ENCODE results near the gene CDHR3. TPM values are rescaled to one million over a fixed set of nuclear protein-coding genes. Genes with fewer than 3 reads are reported as not detected.
A peak's percentile ranks its signal among the peaks of the same experiment; 100 is the strongest.

The CDHR3 gene, protein sequence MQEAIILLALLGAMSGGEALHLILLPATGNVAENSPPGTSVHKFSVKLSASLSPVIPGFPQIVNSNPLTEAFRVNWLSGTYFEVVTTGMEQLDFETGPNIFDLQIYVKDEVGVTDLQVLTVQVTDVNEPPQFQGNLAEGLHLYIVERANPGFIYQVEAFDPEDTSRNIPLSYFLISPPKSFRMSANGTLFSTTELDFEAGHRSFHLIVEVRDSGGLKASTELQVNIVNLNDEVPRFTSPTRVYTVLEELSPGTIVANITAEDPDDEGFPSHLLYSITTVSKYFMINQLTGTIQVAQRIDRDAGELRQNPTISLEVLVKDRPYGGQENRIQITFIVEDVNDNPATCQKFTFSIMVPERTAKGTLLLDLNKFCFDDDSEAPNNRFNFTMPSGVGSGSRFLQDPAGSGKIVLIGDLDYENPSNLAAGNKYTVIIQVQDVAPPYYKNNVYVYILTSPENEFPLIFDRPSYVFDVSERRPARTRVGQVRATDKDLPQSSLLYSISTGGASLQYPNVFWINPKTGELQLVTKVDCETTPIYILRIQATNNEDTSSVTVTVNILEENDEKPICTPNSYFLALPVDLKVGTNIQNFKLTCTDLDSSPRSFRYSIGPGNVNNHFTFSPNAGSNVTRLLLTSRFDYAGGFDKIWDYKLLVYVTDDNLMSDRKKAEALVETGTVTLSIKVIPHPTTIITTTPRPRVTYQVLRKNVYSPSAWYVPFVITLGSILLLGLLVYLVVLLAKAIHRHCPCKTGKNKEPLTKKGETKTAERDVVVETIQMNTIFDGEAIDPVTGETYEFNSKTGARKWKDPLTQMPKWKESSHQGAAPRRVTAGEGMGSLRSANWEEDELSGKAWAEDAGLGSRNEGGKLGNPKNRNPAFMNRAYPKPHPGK
- total RNA-seq (10 to 100 TPM in 1 of 2 donors, 1 to 10 TPM in 1; 5.8 to 13.9 TPM), total RNA-seq (15.5 to 24.3 reads per million in 2 donors)

DNA sequence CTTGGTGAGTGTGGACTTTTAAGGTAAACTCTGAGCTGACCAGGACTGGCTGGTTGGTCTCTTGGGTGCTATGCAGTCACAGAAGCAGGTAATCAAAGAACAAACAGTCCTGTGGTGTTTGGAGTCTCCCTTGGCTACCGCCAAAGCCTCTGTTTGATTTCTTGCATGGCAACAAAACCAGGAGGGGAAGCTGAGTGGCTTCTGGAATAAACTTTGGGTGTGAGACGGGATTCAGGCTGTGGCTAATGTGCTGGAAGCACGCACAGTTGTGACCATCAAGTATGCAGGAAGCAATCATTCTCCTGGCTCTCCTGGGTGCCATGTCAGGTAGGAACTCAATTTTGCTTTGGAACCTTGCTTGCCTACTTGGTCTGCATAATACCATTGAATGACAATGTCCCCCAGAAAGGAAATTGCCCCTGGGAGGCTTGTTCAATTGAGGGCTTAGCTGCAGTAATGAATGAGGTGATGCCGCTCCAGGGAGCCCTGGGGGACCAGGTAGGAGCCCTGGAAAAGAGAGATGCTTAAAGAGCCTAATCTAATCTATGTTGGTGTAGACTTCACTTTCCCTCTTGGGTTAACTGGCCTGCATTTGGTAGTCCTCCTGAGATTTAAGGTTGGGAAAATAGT, at the start of gene CDHR3:
CDHR3 (plus strand) TSS at position 227 of the 630 bp plus-strand sequence; CDS start at position 282, 55 bp downstream.
- H3K27ac Mint-ChIP-seq = no peak within 1 kb of the TSS
- peaks cover 9% of the 10 kb centered on the region for H3K27me3 Mint-ChIP-seq
- no peaks in the 10 kb centered on the region for H3K4me1 Mint-ChIP-seq
- H3K4me3 Mint-ChIP-seq = no peak within 1 kb of the TSS
- DNase-seq (no peak), ATAC-seq (no peak)
- H3K9me3 ChIP-seq (ENCODE audit: control insufficient read depth, low read length, poor library complexity, severe bottlenecking) = no peaks in the 10 kb centered on the region
- no peaks in the 10 kb centered on the region for H3K36me3 Mint-ChIP-seq (ENCODE audit: low read depth)

DNA sequence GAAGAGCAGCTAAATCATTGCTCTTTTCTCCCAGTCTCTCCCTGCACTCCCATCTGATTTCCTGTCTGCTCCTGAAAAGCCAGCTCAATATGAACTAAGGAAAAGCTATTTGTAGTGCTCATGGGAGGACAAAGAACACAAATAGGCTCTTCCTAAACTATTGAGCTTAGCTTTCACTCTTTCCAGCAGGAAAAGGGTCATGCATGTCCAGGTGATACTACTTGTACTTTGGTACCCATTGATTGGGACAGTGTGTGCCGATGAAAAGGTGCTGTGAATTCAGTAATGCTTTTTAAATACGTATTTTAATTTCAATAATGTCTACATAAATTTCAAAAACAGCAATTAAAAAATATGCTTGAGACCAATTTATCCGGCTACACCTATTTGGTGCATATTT, 49.1 kb upstream of the CDHR3 start:
- DNase-seq (no peak), ATAC-seq (no peak)
- no peaks in the 10 kb centered on the region for H3K9me3 ChIP-seq (ENCODE audit: control insufficient read depth, low read length, poor library complexity, severe bottlenecking)
- Mint-ChIP-seq H3K4me1 (no peaks in the 10 kb centered on the region), H3K4me3 (no peak overlapping the region), H3K27me3 (no peaks in the 10 kb centered on the region), H3K36me3 (ENCODE audit: low read depth) (peaks cover 11% of the 10 kb centered on the region), H3K27ac (no peak overlapping the region)

DNA sequence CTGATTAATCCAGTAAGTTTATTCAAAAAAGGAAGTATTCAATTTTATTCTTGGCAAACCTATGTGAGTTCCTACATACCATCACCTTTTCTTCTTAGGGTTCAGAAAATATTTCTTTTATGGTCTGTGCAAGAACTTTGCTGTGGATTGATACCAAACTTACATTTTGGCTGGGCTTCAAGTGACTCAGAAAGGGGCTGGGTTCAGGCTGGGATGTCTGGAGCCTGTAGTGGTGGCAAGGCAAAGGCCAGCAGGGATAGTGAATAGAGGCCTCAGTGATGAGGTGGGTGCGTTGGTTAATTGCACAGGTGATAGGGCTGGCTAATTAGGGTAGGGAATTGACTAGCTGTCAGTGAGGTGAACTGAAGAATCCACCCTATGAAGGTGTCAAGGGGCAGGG, 46.5 kb upstream of the CDHR3 start:
- no peak overlapping the region for H3K27ac Mint-ChIP-seq
- H3K9me3 ChIP-seq (ENCODE audit: control insufficient read depth, low read length, poor library complexity, severe bottlenecking) = no peaks in the 10 kb centered on the region
- H3K4me3 Mint-ChIP-seq = no peak overlapping the region
- no peaks in the 10 kb centered on the region for H3K27me3 Mint-ChIP-seq
- peaks cover 8% of the 10 kb centered on the region for H3K36me3 Mint-ChIP-seq (ENCODE audit: low read depth)
- no peaks in the 10 kb centered on the region for H3K4me1 Mint-ChIP-seq
- ATAC-seq (no peak), DNase-seq (no peak)

DNA sequence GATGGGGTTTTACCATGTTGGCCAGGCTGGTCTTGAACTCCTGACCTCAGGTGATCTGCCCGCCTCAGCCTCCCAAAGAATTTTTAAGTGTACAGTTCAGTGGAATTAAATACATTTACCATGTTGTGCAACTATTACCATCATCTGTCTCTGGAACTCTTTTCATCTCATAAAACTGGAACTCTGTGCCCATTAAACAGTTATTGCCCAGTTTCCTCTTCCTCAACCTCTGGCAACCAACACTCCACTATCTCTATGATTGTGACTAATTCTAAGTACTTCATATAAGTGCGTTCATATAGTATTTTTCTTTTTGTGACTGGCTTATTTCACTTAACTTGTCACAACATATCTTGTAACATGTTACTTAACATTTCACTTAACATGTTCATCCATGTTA, 45.4 kb upstream of the CDHR3 start:
- no peak for ATAC-seq
- H3K4me1 Mint-ChIP-seq = no peaks in the 10 kb centered on the region
- no peak overlapping the region for H3K27ac Mint-ChIP-seq
- H3K36me3 Mint-ChIP-seq (ENCODE audit: low read depth) = peaks cover 8% of the 10 kb centered on the region
- no peak for DNase-seq
- H3K4me3 Mint-ChIP-seq = no peak overlapping the region
- no peaks in the 10 kb centered on the region for H3K27me3 Mint-ChIP-seq
- no peaks in the 10 kb centered on the region for H3K9me3 ChIP-seq (ENCODE audit: control insufficient read depth, low read length, poor library complexity, severe bottlenecking)

DNA sequence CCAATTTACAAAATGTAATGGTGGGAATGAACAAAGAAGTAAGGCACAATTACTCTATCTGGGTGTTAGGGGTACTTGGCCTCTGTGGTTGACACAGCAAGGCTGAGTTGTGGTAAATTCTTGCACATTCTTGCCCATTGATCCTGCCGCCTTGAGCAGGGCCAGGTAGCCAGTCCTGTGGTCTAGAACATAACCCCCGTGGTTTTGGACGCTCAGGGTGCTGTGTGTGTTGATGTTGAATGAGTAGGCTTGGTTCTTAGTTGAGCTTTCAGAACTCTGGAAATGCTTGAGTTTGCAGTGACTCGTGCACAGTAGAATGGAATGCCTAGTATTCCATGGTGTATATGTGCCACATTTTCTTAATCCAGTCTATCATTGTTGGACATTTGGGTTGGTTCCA, 42.3 kb upstream of the CDHR3 start:
- H3K9me3 ChIP-seq (ENCODE audit: control insufficient read depth, low read length, poor library complexity, severe bottlenecking) = no peaks in the 10 kb centered on the region
- Mint-ChIP-seq H3K27me3 (no peaks in the 10 kb centered on the region), H3K36me3 (ENCODE audit: low read depth) (peaks cover 6% of the 10 kb centered on the region), H3K4me3 (no peak overlapping the region), H3K4me1 (peaks cover 8% of the 10 kb centered on the region), H3K27ac (no peak overlapping the region)
- ATAC-seq (no peak), DNase-seq (no peak)

DNA sequence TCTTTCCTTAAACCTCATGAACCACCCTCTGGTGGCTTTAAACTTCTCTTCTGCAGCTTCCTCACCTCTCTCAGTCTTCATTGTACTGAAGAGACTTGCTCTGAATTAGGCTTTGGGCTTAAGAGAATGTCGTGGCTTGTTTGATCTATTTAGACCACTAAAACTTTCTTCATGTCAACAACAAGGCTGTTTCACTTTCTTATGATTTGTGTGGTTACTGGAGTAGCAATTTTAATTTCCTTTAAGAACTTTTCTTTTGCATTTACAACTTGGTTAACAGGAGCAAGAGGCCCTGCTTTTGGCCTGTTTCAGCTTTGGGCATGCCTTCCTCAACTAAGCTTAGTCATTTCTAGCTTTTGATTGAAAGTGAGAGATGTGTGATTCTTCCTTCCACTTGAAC, 38.1 kb upstream of the CDHR3 start:
- ATAC-seq (peak; percentile 86), DNase-seq (no peak)
- H3K27ac Mint-ChIP-seq = peak overlapping the region; percentile 56
- no peak overlapping the region for H3K4me3 Mint-ChIP-seq
- H3K36me3 Mint-ChIP-seq (ENCODE audit: low read depth) = peaks cover 2% of the 10 kb centered on the region
- H3K4me1 Mint-ChIP-seq = peaks cover 11% of the 10 kb centered on the region
- no peaks in the 10 kb centered on the region for H3K9me3 ChIP-seq (ENCODE audit: control insufficient read depth, low read length, poor library complexity, severe bottlenecking)
- H3K27me3 Mint-ChIP-seq = no peaks in the 10 kb centered on the region

DNA sequence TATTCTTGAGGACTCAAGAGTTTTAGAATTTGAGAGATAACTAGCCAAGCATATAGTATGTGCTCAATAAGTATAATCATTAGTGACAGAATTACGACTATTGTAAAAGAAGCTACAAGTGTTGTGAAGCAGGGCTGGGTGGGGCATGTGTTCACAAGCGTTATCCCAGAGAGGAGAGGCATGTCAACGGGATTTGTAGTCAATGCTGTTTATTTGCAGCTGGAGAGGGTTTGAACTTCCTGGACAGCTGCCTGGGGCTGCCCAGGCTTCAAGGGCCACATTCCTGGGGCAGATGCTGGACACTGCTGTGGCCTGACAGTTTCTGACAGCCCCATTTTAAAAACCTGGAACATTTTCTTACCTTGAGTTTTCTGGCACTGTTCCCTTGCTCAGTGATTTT, 36.9 kb upstream of the CDHR3 start:
- peaks cover 12% of the 10 kb centered on the region for H3K4me1 Mint-ChIP-seq
- H3K36me3 Mint-ChIP-seq (ENCODE audit: low read depth) = peaks cover 2% of the 10 kb centered on the region
- DNase-seq (no peak), ATAC-seq (no peak)
- no peak overlapping the region for H3K27ac Mint-ChIP-seq
- H3K4me3 Mint-ChIP-seq = no peak overlapping the region
- no peaks in the 10 kb centered on the region for H3K9me3 ChIP-seq (ENCODE audit: control insufficient read depth, low read length, poor library complexity, severe bottlenecking)
- no peaks in the 10 kb centered on the region for H3K27me3 Mint-ChIP-seq

DNA sequence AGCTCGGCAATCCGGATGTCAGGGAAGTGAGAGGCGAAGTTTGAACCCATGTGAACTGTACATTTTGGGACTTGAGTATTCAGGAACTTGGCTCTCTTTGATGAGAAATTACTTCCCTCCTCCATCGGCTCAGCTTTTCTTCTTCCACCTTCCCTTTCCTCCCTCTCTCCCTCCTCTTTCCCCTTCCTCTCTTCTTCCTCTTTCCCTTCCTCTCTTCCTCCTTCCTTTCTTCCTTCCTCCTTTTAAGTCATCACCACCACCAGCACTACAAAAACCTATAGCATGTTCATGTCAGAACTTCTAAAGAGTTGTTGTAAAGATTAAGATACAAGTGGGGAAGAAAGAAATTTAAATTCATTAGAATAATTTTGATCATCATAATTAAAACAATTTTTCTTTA, 31.9 kb upstream of the CDHR3 start:
- Mint-ChIP-seq H3K36me3 (ENCODE audit: low read depth) (peaks cover 4% of the 10 kb centered on the region), H3K4me3 (no peak overlapping the region), H3K27ac (no peak overlapping the region), H3K27me3 (no peaks in the 10 kb centered on the region), H3K4me1 (peaks cover 10% of the 10 kb centered on the region)
- ATAC-seq = no peak
- no peaks in the 10 kb centered on the region for H3K9me3 ChIP-seq (ENCODE audit: control insufficient read depth, low read length, poor library complexity, severe bottlenecking)
- DNase-seq = no peak

DNA sequence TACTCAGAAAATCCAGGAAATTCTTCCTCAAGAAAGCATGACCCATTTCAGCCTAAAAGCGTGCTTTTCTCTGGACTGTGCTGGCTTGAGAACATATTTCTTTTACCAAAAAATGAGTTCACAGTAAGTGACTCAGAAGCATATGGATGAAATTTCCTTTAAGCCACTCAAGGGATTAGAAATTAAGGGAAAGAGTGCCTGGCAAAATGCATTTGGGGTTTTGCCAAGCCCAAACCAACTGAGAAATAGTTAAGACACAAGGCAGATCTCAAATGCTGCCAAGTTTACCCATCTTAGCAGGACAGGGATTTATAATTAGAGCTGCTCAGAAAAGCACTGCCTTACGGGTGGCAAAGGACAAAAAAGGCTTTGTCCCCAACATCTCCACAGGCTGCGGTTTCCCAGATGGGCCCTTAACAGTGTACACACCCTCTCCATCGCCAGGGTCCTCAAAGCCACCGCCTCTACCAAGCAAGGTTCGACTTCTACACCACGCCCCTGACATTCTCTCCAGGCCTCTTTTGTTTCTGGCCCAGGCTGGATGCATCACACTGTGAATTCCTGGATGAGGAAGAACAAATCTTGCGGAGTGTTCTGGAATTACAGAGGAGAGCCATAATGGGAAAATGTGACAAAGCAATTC, 30.1 kb upstream of the CDHR3 start:
- peaks cover 10% of the 10 kb centered on the region for H3K4me1 Mint-ChIP-seq
- H3K4me3 Mint-ChIP-seq = no peak overlapping the region
- no peaks in the 10 kb centered on the region for H3K9me3 ChIP-seq (ENCODE audit: control insufficient read depth, low read length, poor library complexity, severe bottlenecking)
- H3K27ac Mint-ChIP-seq = no peak overlapping the region
- peaks cover 4% of the 10 kb centered on the region for H3K36me3 Mint-ChIP-seq (ENCODE audit: low read depth)
- DNase-seq = no peak
- H3K27me3 Mint-ChIP-seq = no peaks in the 10 kb centered on the region
- ATAC-seq = no peak

DNA sequence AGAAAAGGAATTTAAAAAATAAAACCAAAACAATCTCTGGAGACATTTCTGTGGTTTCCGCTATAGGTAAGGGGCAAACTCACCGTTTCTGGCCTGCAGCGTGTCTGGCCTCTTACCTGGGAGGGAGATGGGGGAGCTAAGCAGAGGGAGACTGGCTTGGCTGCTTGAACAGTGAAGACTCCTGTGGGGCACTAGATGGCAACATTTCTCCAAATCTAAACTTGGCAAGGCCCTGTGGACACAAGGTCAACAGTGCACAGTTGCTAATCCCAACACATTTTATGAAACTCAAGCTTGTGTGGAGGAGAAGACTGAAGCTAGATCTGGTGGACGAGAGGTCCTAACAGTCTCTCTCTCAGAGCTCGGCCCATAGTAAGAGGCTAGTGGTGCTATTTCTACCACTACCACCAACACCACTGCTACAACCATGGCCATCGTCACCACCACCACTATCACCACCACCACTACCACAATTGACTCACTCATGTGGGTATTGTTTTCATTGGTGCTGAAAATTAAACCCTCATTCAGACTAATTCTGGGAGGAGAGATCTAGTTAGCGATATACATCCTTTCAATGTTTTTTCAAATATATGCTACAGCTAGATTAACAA, 28.4 kb upstream of the CDHR3 start:
- Mint-ChIP-seq H3K27ac (no peak overlapping the region), H3K4me3 (no peak overlapping the region), H3K36me3 (ENCODE audit: low read depth) (peaks cover 5% of the 10 kb centered on the region), H3K4me1 (peaks cover 10% of the 10 kb centered on the region), H3K27me3 (no peaks in the 10 kb centered on the region)
- no peaks in the 10 kb centered on the region for H3K9me3 ChIP-seq (ENCODE audit: control insufficient read depth, low read length, poor library complexity, severe bottlenecking)
- no peak for DNase-seq
- no peak for ATAC-seq

DNA sequence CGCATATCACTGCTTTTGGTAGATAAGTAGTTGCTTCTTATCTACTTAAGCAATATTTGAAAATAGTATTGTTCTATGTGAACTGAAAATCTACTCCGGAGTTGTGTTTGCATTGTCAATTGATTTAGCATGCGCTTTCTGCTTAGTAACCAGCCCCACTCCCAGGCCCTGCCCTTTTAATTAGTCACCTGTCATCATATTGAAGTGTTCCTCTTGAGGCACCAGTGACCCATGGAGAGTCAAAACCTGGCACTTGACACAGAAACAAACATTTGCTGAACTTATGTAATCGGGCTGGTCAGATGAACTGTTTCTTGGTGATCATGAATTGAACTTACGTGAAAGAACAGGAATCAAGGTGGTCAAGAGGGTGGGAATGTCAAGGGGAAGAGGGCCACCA, 27.8 kb upstream of the CDHR3 start:
- no peak overlapping the region for H3K27ac Mint-ChIP-seq
- H3K27me3 Mint-ChIP-seq = no peaks in the 10 kb centered on the region
- peaks cover 10% of the 10 kb centered on the region for H3K4me1 Mint-ChIP-seq
- H3K4me3 Mint-ChIP-seq = no peak overlapping the region
- ATAC-seq (no peak), DNase-seq (no peak)
- H3K9me3 ChIP-seq (ENCODE audit: control insufficient read depth, low read length, poor library complexity, severe bottlenecking) = no peaks in the 10 kb centered on the region
- H3K36me3 Mint-ChIP-seq (ENCODE audit: low read depth) = peaks cover 5% of the 10 kb centered on the region

DNA sequence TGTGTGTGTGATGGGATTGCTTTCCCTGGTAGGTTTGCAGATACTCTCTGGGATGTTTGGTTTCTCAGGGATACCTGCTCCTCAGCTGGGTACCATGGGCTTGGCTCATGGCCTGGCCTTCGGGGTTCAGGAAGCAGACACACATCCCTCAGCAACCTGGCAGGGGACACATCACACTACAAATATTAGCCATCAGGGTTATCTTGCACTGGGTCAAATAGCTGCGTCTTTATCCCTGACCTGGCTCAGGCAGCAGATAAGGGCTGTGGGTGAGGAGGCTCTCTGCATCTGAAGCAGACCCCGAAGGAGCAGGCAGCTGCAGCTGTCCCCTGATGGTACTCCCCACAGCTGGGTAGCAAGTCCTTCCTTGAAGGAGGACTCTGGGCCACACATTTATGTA, 25.7 kb upstream of the CDHR3 start:
- no peaks in the 10 kb centered on the region for H3K9me3 ChIP-seq (ENCODE audit: control insufficient read depth, low read length, poor library complexity, severe bottlenecking)
- no peak overlapping the region for H3K27ac Mint-ChIP-seq
- H3K4me3 Mint-ChIP-seq = no peak overlapping the region
- no peaks in the 10 kb centered on the region for H3K27me3 Mint-ChIP-seq
- peaks cover 3% of the 10 kb centered on the region for H3K36me3 Mint-ChIP-seq (ENCODE audit: low read depth)
- no peak for DNase-seq
- H3K4me1 Mint-ChIP-seq = no peaks in the 10 kb centered on the region
- ATAC-seq = no peak

Data from T-helper 17 cell (primary cell).